ENCODE results near the gene LRGUK.

Gene LRGUK

DNA sequence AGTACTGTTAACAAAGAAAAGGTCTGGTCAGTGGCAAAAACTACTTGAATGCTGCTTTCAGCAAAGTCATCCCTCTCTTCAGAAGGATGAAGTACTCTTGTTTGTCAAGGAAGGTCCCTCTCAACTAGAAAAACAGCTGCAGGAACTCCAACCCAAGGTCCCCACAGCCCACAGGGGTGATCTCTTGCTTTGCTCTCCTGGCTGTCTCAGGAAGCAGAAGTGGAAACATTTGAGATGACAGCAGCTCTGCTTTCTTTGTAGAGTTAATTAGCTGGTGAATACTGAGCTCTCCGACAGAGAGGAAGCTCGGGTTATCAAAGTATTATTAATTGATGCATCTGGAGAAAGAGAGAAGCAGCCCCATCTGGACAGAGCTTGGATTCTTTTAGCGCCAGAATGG lies 25.4 kb upstream of the LRGUK start:
- Histone ChIP-seq H3K27ac (ENCODE audit: low read depth, low read length) (no peak overlapping the region), H3K27me3 (ENCODE audit: control insufficient read depth, insufficient read depth, low read length) (no peaks in the 10 kb centered on the region), H3K4me1 (ENCODE audit: control insufficient read depth, insufficient read depth, low read length) (no peaks in the 10 kb centered on the region), H3K36me3 (ENCODE audit: control insufficient read depth, insufficient read depth, low read length) (no peaks in the 10 kb centered on the region), H3K9ac (ENCODE audit: low read length) (no peak overlapping the region), H3K4me3 (ENCODE audit: low read length) (no peak overlapping the region)

DNA sequence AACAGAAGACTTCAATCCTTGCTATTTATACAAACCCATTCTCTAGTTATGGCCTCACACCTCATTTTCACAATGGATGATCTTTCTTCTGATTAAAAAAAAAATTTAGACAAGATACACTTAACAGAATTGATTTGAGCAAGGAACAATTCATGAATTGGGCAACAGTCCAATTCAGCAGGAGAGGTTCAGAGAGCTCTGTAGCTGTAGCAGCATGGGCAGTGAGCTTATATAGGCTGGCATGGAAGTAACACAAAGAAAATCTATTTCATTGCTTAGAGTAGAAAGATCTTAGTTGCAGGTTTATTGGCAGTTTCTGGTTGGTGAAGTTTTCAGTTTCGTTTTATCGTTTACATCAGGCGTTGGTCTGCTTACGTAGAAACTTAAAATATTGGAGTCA lies 23.0 kb upstream of the LRGUK start:
- no peaks in the 10 kb centered on the region for H3K27me3 ChIP-seq (ENCODE audit: control insufficient read depth, insufficient read depth, low read length)
- H3K4me1 ChIP-seq (ENCODE audit: control insufficient read depth, insufficient read depth, low read length) = no peaks in the 10 kb centered on the region
- H3K27ac ChIP-seq (ENCODE audit: low read depth, low read length) = no peak overlapping the region
- no peak overlapping the region for H3K4me3 ChIP-seq (ENCODE audit: low read length)
- H3K9ac ChIP-seq (ENCODE audit: low read length) = no peak overlapping the region
- no peaks in the 10 kb centered on the region for H3K36me3 ChIP-seq (ENCODE audit: control insufficient read depth, insufficient read depth, low read length)

DNA sequence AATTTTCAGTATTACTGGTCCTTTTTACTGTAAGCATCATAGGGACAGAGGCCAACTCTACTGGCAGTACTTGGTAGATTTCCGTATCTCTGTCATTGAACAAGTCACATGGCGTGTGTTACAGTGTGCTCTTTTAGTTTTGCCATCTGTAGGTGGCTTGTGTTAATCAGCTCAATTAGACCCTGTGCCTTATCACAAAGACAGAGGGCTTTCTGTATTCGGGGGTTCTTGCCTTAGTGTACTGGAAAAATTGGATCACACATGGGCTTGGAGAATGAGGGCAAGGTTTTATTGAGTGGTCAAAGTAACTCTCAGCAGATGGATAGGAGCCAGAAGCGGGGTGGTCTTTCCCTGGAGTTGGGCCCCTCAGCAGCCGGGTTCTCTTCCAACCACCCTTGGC lies 21.3 kb upstream of the LRGUK start:
- Histone ChIP-seq H3K27ac (ENCODE audit: low read depth, low read length) (no peak overlapping the region), H3K4me3 (ENCODE audit: low read length) (no peak overlapping the region), H3K4me1 (ENCODE audit: control insufficient read depth, insufficient read depth, low read length) (no peaks in the 10 kb centered on the region), H3K27me3 (ENCODE audit: control insufficient read depth, insufficient read depth, low read length) (no peaks in the 10 kb centered on the region), H3K36me3 (ENCODE audit: control insufficient read depth, insufficient read depth, low read length) (no peaks in the 10 kb centered on the region), H3K9ac (ENCODE audit: low read length) (no peak overlapping the region)

DNA sequence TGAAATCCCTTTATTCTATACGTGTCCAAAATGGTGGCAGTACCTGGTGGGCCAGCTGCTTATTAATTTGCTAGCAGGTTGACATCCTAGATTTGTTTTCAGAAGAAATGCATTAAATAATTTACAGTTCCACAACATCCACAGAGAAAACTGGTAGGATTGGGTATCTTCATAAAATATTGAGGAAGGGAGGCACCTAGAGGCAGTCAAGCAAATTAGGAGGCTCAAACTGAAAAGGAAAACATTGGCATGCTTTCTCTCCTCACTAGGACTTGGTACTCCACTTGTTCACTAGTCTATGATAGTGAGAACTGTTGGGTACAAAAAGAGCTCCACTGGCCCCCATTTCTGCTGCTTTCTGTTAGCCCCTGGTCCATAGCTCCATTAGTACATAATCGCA lies 18.3 kb upstream of the LRGUK start:
- Histone ChIP-seq H3K27me3 (ENCODE audit: control insufficient read depth, insufficient read depth, low read length) (no peaks in the 10 kb centered on the region), H3K4me3 (ENCODE audit: low read length) (no peak overlapping the region), H3K27ac (ENCODE audit: low read depth, low read length) (no peak overlapping the region), H3K36me3 (ENCODE audit: control insufficient read depth, insufficient read depth, low read length) (no peaks in the 10 kb centered on the region), H3K4me1 (ENCODE audit: control insufficient read depth, insufficient read depth, low read length) (no peaks in the 10 kb centered on the region), H3K9ac (ENCODE audit: low read length) (no peak overlapping the region)

DNA sequence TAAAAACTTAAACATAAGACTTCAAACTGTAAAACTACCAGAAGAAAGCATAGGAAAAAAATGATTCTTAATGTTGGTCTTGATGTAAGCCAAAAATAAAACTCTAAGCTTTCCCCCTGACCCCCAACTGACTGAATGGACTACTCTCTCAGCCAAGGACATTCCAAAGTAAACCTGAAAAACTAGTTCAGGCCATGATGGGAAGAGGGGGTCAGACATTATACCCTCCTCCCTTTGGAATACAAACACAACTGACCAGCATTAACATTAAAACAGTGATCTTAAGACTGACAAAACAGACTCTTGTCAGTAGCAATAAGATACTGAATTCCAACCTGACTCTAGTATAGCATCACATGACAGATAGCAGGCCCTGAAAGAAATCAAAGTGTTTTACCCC lies 13.5 kb upstream of the LRGUK start:
- no peak overlapping the region for H3K4me3 ChIP-seq (ENCODE audit: low read length)
- H3K9ac ChIP-seq (ENCODE audit: low read length) = no peak overlapping the region
- no peaks in the 10 kb centered on the region for H3K36me3 ChIP-seq (ENCODE audit: control insufficient read depth, insufficient read depth, low read length)
- H3K4me1 ChIP-seq (ENCODE audit: control insufficient read depth, insufficient read depth, low read length) = no peaks in the 10 kb centered on the region
- H3K27ac ChIP-seq (ENCODE audit: low read depth, low read length) = no peak overlapping the region
- H3K27me3 ChIP-seq (ENCODE audit: control insufficient read depth, insufficient read depth, low read length) = no peaks in the 10 kb centered on the region

DNA sequence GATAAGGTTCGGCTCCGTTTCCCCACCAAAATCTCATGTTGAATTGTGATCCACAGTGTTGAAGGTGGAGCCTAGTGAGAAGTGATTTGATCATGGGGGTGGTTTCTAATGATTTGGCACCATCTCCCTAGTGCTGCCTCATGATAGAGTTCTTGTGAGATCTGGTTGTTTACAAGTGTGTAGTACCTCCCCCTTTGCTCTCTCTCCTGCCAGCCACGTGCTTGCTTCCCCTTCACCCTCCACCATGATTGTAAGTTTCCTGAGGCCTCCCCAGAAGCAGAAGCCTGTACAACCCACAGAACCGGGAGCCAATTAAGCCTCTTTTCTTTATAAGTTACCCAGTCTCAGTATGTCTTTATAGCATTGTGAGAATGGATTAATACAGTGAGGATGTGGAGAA lies 12.1 kb upstream of the LRGUK start:
- Histone ChIP-seq H3K27me3 (ENCODE audit: control insufficient read depth, insufficient read depth, low read length) (no peaks in the 10 kb centered on the region), H3K4me1 (ENCODE audit: control insufficient read depth, insufficient read depth, low read length) (no peaks in the 10 kb centered on the region), H3K4me3 (ENCODE audit: low read length) (no peak overlapping the region), H3K36me3 (ENCODE audit: control insufficient read depth, insufficient read depth, low read length) (no peaks in the 10 kb centered on the region), H3K9ac (ENCODE audit: low read length) (no peak overlapping the region), H3K27ac (ENCODE audit: low read depth, low read length) (no peak overlapping the region)

DNA sequence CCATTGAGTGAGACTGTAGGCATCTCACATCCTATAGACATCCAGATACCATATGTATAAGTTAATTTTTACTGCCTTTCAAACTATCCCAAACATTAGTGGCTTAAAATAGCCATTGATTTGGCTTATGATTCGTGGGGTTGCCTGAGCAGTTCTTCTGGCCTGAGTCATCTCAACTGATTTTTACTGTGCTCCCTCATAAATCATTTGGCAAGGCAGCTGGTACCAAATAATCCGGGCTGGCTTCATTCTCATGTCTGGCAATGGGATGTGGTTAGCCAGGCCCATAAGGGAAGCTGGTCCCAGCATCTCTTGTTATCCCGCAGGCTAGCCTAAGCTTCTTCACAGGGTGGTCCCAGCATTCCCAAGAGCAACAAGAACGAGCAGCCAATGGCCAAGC lies 6.7 kb upstream of the LRGUK start:
- Histone ChIP-seq H3K27me3 (ENCODE audit: control insufficient read depth, insufficient read depth, low read length) (no peaks in the 10 kb centered on the region), H3K36me3 (ENCODE audit: control insufficient read depth, insufficient read depth, low read length) (no peaks in the 10 kb centered on the region), H3K9ac (ENCODE audit: low read length) (no peak overlapping the region), H3K27ac (ENCODE audit: low read depth, low read length) (no peak overlapping the region), H3K4me3 (ENCODE audit: low read length) (no peak overlapping the region), H3K4me1 (ENCODE audit: control insufficient read depth, insufficient read depth, low read length) (no peaks in the 10 kb centered on the region)

DNA sequence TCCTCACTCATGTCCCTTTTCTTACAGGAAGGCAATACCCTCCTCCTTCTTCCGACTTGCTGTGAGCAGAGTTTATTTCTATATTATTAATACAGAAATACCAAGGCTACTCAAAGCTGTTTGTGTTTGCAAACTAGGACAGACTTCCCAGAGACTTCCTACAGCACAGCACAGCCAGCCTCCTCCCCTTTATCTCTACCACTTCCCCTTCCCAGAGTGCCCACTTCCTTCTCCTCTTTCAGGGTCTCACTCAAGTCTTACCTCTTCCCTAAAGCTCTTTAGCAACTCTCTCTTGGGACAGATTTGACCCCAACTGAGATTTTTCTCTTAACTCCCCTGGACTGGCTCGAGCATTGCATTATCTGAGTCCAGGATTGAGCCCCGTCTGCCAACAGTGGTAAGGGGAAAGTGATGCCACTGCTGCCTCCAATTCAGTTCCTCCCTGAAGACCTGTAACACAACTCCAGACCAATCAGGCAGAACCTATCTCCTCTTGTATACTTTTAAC lies 5.5 kb upstream of the LRGUK start:
- no peak overlapping the region for H3K4me3 ChIP-seq (ENCODE audit: low read length)
- H3K36me3 ChIP-seq (ENCODE audit: control insufficient read depth, insufficient read depth, low read length) = no peaks in the 10 kb centered on the region
- no peak overlapping the region for H3K9ac ChIP-seq (ENCODE audit: low read length)
- no peaks in the 10 kb centered on the region for H3K4me1 ChIP-seq (ENCODE audit: control insufficient read depth, insufficient read depth, low read length)
- H3K27me3 ChIP-seq (ENCODE audit: control insufficient read depth, insufficient read depth, low read length) = no peaks in the 10 kb centered on the region
- H3K27ac ChIP-seq (ENCODE audit: low read depth, low read length) = no peak overlapping the region

DNA sequence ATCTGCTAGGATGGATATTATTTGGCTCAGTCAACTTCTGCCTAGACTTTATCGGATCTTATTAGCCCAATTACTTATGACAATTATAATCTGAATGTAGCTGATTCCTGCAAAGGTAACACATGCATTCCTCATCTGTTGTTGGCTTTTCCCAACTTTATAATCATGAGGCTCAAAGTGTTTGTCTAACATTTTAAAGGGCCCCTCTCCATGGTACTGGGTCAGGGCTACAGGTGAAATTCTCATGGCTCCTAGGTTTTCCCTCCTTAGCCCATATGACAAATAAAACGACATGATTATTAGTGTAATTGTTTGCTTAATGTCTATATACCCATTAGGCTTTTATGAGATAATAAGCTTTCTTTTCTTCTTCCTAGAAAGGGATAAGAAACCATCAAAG lies 4.2 kb upstream of the LRGUK start:
- Histone ChIP-seq H3K9ac (ENCODE audit: low read length) (no peak overlapping the region), H3K4me3 (ENCODE audit: low read length) (no peak overlapping the region), H3K27ac (ENCODE audit: low read depth, low read length) (no peak overlapping the region), H3K36me3 (ENCODE audit: control insufficient read depth, insufficient read depth, low read length) (no peaks in the 10 kb centered on the region), H3K27me3 (ENCODE audit: control insufficient read depth, insufficient read depth, low read length) (no peaks in the 10 kb centered on the region), H3K4me1 (ENCODE audit: control insufficient read depth, insufficient read depth, low read length) (no peaks in the 10 kb centered on the region)

DNA sequence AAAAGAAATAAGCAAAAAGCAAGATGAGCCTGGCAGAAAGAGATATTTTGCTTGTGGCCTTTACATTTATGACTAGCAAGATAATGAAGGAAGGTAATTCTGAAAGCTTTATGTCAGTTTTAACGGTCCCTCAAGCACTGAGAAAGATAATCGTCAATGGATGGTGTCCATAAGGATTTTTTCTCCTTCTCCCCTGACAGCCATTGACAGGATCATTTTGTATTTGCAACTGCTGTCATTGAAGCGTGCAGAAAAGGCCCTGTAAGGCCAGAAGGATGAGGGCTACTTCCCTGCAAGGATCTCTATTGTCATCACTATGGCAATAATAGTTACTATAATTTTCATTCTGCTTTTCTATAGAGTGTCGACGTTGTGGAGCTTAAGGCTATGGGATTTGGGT lies 994 bp upstream of the LRGUK start:
- Histone ChIP-seq H3K4me1 (ENCODE audit: control insufficient read depth, insufficient read depth, low read length) (no peaks in the 10 kb centered on the region), H3K27me3 (ENCODE audit: control insufficient read depth, insufficient read depth, low read length) (no peaks in the 10 kb centered on the region), H3K9ac (ENCODE audit: low read length) (no peak overlapping the region), H3K4me3 (ENCODE audit: low read length) (no peak overlapping the region), H3K27ac (ENCODE audit: low read depth, low read length) (no peak overlapping the region), H3K36me3 (ENCODE audit: control insufficient read depth, insufficient read depth, low read length) (no peaks in the 10 kb centered on the region)

DNA sequence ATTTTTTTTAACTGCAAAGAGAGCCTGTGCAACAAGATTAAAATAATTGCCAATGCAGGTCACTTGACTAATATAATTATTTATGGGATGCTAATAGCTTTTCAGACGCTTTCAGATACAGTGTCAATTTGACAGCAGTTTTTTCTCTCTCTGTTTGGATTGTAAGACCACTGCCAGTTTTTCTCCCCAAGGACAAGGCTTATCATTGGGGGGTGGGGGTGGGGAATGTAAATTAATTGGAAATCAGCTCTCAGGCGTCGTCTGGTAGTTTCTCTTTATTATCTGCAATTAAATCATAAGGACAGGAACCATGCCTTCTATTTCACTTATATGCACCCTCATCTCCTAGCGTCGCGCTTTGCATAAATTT lies 559 bp upstream of the LRGUK start:
- peak overlapping the region; percentile 77 for H3K4me3 ChIP-seq (ENCODE audit: low read length)
- no peaks in the 10 kb centered on the region for H3K27me3 ChIP-seq (ENCODE audit: control insufficient read depth, insufficient read depth, low read length)
- H3K36me3 ChIP-seq (ENCODE audit: control insufficient read depth, insufficient read depth, low read length) = no peaks in the 10 kb centered on the region
- H3K27ac ChIP-seq (ENCODE audit: low read depth, low read length) = no peak overlapping the region
- peak overlapping the region; percentile 26 for H3K9ac ChIP-seq (ENCODE audit: low read length)
- H3K4me1 ChIP-seq (ENCODE audit: control insufficient read depth, insufficient read depth, low read length) = no peaks in the 10 kb centered on the region

DNA sequence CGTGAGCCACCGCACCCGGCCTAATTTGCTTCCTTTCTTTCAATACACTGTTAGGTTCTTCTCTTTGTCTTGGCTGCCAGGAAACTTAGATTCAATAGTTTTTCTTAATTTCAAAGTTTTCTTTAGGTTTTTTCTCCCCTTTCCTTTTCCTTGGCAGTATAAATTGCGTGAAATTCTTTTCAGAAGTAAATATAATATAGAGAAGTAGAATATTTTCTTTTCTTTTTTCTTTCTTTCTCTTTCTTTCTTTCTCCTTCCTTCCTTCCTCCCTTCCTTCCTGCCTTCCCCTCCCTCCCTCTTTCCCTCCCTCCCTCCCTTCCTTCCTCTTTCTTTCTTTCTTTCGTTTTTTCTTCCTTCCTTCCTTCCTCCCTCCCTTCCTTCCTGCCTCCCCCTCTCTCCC lies 1.7 kb downstream of the LRGUK start:
- no peaks in the 10 kb centered on the region for H3K36me3 ChIP-seq (ENCODE audit: control insufficient read depth, insufficient read depth, low read length)
- no peaks in the 10 kb centered on the region for H3K4me1 ChIP-seq (ENCODE audit: control insufficient read depth, insufficient read depth, low read length)
- no peak overlapping the region for H3K9ac ChIP-seq (ENCODE audit: low read length)
- no peak overlapping the region for H3K27ac ChIP-seq (ENCODE audit: low read depth, low read length)
- no peaks in the 10 kb centered on the region for H3K27me3 ChIP-seq (ENCODE audit: control insufficient read depth, insufficient read depth, low read length)
- H3K4me3 ChIP-seq (ENCODE audit: low read length) = no peak overlapping the region

DNA sequence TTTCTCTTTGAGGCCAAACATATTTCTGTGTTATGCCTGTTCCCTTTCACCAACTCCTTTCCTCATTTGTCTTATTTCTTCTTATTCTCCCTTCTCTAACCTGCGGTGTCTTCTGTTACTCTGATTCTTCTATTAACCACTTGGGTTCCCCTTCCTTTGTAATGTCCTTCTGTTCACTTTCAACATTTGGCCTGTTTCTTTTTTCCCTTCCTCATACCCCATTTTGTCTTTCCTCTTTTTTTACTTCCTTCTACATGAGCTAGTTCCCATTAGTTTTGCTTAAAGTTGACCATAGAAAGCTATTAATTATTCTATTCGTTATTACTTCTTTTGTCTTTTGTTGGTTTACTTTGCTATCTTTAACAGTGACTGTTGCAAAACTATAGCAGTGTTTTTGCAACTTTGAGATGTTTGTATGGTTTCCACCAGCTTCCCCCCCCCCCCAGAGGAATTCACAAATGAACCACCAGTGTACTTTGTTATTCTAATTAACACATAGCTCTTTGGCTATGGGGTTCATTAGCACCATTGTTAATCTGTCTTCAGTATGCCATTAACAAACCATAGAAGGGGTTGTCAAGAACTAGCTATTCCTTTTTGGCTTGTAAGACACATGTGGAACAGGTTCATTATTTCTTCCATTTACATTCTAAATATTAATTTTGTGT lies 2.9 kb downstream of the LRGUK start:
- Histone ChIP-seq H3K4me1 (ENCODE audit: control insufficient read depth, insufficient read depth, low read length) (no peaks in the 10 kb centered on the region), H3K4me3 (ENCODE audit: low read length) (no peak overlapping the region), H3K9ac (ENCODE audit: low read length) (no peak overlapping the region)

More for the DNA sequence above, 2.9 kb downstream of the LRGUK start:
- Histone ChIP-seq H3K36me3 (ENCODE audit: control insufficient read depth, insufficient read depth, low read length) (no peaks in the 10 kb centered on the region), H3K27ac (ENCODE audit: low read depth, low read length) (no peak overlapping the region), H3K27me3 (ENCODE audit: control insufficient read depth, insufficient read depth, low read length) (no peaks in the 10 kb centered on the region)

All from rectal smooth muscle tissue (tissue), 1 donor.